Prostate gland (tissue), 2 donors: Measurements from ENCODE around the gene DSCAML1. TPM values are rescaled to one million over a fixed set of nuclear protein-coding genes. Genes with fewer than 3 reads are reported as not detected.

Experiments used
- DNase-seq: peaks from one replicate; pipeline ENCODE4 v3.0.0-alpha.2; 2019; ENCODE audit warnings: low spot score
- H3K27ac ChIP-seq, 2 donors: fragments of 200-600 bp; sonication (generic); 2 replicates each; pipeline ENCODE4 v1.5.1; 2017 to 2019
- H3K27me3 ChIP-seq: fragments of 200-600 bp; sonication (generic); replicated peaks from 2 replicates; pipeline ENCODE4 v1.5.1; 2019; ENCODE audit not compliant: insufficient read depth
- H3K36me3 ChIP-seq, 2 donors: fragments of 200-600 bp; sonication (generic); 1 replicate in 1 of 2; 2 replicates in 1 of 2; pipeline versions ENCODE4 v1.5.1 to v1.8.1; 2017 to 2019
- H3K4me1 ChIP-seq: fragments of 200-600 bp; sonication (generic); replicated peaks from 2 replicates; pipeline ENCODE4 v1.5.1; 2019
- H3K4me3 ChIP-seq, 2 donors: fragments of 200-600 bp; sonication (generic); 2 replicates each; pipeline ENCODE4 v1.5.1; 2017 to 2019
- H3K9me3 ChIP-seq: fragments of 200-600 bp; sonication (generic); 2 replicates; pipeline ENCODE4 v1.5.1; 2017
- POLR2A ChIP-seq: fragments of 450-650 bp; IDR thresholded peaks from one replicate; pipeline ENCODE4 v1.6.1; 2016; ENCODE audit warnings: antibody characterized with exemption, mild to moderate bottlenecking
- POLR2AphosphoS5 ChIP-seq: sonication (generic); formaldehyde crosslinking; IDR thresholded peaks from one replicate; pipeline ENCODE4 v1.6.1; 2017; ENCODE audit warnings: antibody characterized with exemption
- WGBS: methylation state at CpG from one replicate; pipeline ENCODE4 v1.1.5; 2018; 5-methylcytosine and 5-hydroxymethylcytosine counted together
- intact Hi-C: fragments of 100-400 bp; cut with DNase I; formaldehyde crosslinking; loops from one replicate; pipeline ENCODE4 v1.14.2; 2022
- total RNA-seq, 2 donors: library from RNA; depleted of rRNA; stranded (reverse); fragments of >200 nt; gene quantifications; one replicate each; pipeline ENCODE4 v1.1.0, GENCODE V29; 2016
- TF ChIP-seq, protein P1 (sequence below), 4 experiments: fragments of 200-600 bp in 2 of 4; fragments of 450-650 bp in 2 of 4; sonication (generic) in 2 of 4; IDR thresholded peaks; 1 replicate in 3 of 4; 2 replicates in 1 of 4; pipeline ENCODE4 v1.5.1; 2016 to 2019; ENCODE audit warnings: antibody characterized with exemption in 4 of 4, mild to moderate bottlenecking in 2 of 4, moderate library complexity in 2 of 4

The DSCAML1 gene
- total RNA-seq, 2 donors from 2014 or later, result 0.14 to 2.8 TPM

DNA sequence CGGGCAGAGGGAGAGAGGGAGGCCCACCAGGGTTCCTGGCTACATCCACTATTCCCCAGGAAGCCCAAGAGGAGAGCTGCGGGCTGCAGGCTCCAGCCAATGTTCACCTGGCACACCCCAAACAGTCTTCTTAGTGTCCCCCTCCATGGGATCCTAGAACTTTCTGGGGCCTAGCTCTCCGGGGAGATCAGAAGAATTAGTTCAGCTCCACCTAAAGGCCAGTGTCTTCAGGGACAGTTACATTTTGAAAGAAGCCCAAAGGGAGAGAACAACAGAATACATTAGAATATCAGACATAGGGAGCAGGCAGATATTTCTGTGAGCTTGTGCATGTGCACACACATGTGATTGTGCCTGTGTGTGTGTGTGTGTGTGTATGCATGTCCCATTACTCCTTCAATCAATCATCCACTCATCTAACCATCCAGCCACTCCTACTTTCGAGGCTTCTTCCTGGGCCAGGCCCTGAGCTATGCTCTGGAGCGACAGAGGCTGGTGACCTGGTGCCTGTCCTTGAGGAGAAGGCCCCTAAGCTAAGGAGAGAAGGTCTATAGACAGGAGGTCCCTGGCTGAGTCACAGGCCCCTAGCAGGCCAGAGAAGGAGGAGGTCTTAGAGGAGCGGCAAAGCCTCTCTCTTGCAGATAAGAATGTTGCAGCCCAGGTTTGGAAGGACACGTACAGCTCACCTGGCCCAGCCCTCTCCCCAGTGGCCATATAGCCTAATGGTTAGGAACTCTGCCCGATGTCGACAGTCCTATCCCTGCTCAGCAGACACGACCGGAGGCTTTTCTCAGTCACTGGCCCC lies 165.5 kb downstream of the DSCAML1 start:
- H3K4me1 ChIP-seq, result no peaks in the 10 kb centered on the region
- no peaks in the 10 kb centered on the region for H3K9me3 ChIP-seq
- intact Hi-C loops, result no loop called here
- DNase-seq, result no peak
- WGBS, result 89% methylated on average over 11 of the region's 11 CpGs
- no peak overlapping the region for H3K27ac ChIP-seq
- no peak for TF ChIP-seq POLR2AphosphoS5
- TF ChIP-seq, protein P1, sequence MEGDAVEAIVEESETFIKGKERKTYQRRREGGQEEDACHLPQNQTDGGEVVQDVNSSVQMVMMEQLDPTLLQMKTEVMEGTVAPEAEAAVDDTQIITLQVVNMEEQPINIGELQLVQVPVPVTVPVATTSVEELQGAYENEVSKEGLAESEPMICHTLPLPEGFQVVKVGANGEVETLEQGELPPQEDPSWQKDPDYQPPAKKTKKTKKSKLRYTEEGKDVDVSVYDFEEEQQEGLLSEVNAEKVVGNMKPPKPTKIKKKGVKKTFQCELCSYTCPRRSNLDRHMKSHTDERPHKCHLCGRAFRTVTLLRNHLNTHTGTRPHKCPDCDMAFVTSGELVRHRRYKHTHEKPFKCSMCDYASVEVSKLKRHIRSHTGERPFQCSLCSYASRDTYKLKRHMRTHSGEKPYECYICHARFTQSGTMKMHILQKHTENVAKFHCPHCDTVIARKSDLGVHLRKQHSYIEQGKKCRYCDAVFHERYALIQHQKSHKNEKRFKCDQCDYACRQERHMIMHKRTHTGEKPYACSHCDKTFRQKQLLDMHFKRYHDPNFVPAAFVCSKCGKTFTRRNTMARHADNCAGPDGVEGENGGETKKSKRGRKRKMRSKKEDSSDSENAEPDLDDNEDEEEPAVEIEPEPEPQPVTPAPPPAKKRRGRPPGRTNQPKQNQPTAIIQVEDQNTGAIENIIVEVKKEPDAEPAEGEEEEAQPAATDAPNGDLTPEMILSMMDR (IDR thresholded peaks at IDR 0.05), result no peak
- TF ChIP-seq POLR2A, result no peak
- H3K4me3 ChIP-seq, result no peak overlapping the region
- no peaks in the 10 kb centered on the region for H3K36me3 ChIP-seq
- H3K27me3 ChIP-seq, result no peaks in the 10 kb centered on the region

DNA sequence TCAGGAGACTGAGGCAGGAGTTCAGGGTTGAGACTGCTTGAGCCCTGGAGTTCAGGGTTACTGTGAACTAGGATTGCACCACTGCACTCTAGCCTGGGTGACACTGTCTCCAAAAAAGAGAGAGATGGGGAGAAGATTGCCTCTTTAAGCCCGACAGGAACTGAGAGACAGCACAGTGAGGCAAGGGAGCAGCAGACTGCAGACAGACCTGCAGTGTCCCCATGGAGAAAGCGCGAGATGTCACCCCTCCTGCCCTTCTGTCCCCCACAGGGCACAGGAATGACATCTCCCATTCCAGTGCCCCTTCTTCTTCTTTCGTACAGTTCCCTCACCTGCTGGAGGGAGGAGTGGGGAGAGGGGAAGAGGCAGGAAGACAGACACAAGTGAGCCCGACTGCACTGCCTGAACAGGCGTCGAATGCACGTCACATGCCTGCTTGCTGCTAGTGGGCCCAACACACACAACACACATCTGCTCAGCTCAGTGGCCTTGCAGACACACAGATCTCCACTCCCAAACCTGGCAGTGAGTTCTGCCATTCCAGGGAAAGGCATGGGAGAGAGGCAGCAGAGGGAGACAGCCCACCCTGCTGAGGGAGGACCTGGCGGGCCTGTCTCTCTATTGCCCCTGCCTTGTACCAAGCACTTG lies 167.0 kb downstream of the DSCAML1 start:
- Histone ChIP-seq H3K27me3 (no peaks in the 10 kb centered on the region), H3K27ac (no peak overlapping the region), H3K4me1 (no peaks in the 10 kb centered on the region), H3K36me3 (no peaks in the 10 kb centered on the region), H3K9me3 (no peaks in the 10 kb centered on the region), H3K4me3 (no peak overlapping the region)
- WGBS, result 94% methylated on average over 9 of the region's 9 CpGs
- TF ChIP-seq POLR2AphosphoS5 (no peak), POLR2A (no peak)
- TF ChIP-seq, protein P1 (IDR thresholded peaks at IDR 0.05), result no peak
- intact Hi-C loops, result no loop called here
- no peak for DNase-seq

DNA sequence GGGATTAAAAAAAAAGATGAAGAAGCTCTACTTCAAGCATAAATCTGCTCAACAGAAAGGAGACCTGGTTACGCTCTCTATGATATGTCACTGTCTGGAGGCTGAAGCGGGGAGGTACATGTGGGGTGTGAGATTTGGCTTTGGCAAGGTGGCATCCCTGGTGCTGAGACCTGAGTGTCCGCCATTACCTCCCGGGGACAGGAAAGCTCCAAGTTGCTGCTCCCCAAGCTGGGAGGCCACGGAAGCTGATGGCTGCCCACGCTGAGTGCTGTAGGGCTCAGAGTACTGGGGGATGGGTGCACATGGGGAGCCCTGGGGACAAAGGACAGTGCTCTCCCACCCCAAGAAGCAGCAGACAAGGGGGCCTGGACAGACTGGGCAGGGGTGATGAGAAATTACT lies 167.9 kb downstream of the DSCAML1 start:
- no peak for TF ChIP-seq POLR2AphosphoS5
- TF ChIP-seq, protein P1 (IDR thresholded peaks at IDR 0.05), result no peak
- TF ChIP-seq POLR2A, result no peak
- no peak for DNase-seq
- intact Hi-C loops, result no loop called here
- Histone ChIP-seq H3K9me3 (no peaks in the 10 kb centered on the region), H3K27ac (no peak overlapping the region), H3K27me3 (no peaks in the 10 kb centered on the region), H3K4me1 (no peaks in the 10 kb centered on the region), H3K36me3 (no peaks in the 10 kb centered on the region), H3K4me3 (no peak overlapping the region)
- WGBS, result 94% methylated on average over 6 of the region's 6 CpGs

DNA sequence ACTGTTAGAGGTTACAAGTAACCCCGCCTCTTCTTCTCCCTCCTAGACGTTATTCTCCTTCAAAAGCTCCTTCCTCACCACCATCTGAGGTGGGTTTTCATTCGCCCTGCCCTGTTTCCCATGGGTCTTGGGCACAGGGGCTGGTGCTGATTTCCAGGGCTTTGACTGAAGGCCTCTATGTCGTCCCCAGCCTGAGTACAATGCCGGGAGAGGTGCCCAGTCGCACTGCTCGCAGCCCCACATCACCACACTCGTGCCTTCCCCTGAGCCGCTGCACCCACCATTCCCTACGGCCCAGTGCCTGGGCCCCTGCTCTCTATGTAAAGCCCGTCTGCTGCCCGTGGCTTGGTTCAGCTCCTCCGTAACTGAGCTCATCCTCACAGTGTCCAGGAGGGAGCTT lies 169.8 kb downstream of the DSCAML1 start:
- Histone ChIP-seq H3K4me3 (no peak overlapping the region), H3K27ac (no peak overlapping the region), H3K4me1 (no peaks in the 10 kb centered on the region), H3K27me3 (no peaks in the 10 kb centered on the region), H3K36me3 (no peaks in the 10 kb centered on the region), H3K9me3 (no peaks in the 10 kb centered on the region)
- whole genome bisulfite sequencing, result 83% methylated on average over 13 of the region's 13 CpGs
- TF ChIP-seq, protein P1 (IDR thresholded peaks at IDR 0.05), result no peak
- TF ChIP-seq POLR2A (no peak), POLR2AphosphoS5 (no peak)
- no peak for DNase-seq
- intact Hi-C loops, result no loop called here
